Stomach smooth muscle (tissue), 2 donors: ENCODE data around the gene NAMPT.

Source experiments
- H3K27ac ChIP-seq: one replicate; pipeline ENCODE4 v1.7.0; 2013; ENCODE audit warnings: mild to moderate bottlenecking, low read length, inconsistent platforms
- H3K27me3 ChIP-seq, 2 donors: one replicate each; pipeline ENCODE4 v1.7.0; 2013; ENCODE audit warnings: low read length in 2 of 2; ENCODE audit not compliant: insufficient read depth in 2 of 2, control insufficient read depth in 1 of 2
- H3K36me3 ChIP-seq, 2 donors: one replicate each; pipeline ENCODE4 v1.7.0; 2013; ENCODE audit warnings: low read length in 2 of 2; ENCODE audit not compliant: control insufficient read depth in 2 of 2, insufficient read depth in 2 of 2
- H3K4me1 ChIP-seq: one replicate; pipeline ENCODE4 v1.7.0; 2013; ENCODE audit warnings: low read length; ENCODE audit not compliant: control insufficient read depth, insufficient read depth
- H3K4me3 ChIP-seq, 2 donors: one replicate each; pipeline ENCODE4 v1.7.0; 2013; ENCODE audit warnings: low read length in 2 of 2
- H3K9ac ChIP-seq, 2 donors: one replicate each; pipeline ENCODE4 v1.7.0; 2013; ENCODE audit warnings: low read length in 2 of 2, mild to moderate bottlenecking in 1 of 2
- H3K9me3 ChIP-seq, 2 donors: one replicate each; pipeline ENCODE4 v1.7.0; 2013; ENCODE audit warnings: low read length in 2 of 2; ENCODE audit not compliant: control insufficient read depth in 2 of 2
- donor health status: healthy.
- donor health status: Pancreatic carcinoma.

Gene NAMPT

GRCh38 chr7:106317971-106318370 lies 33.2 kb upstream of the NAMPT start:
- no peak overlapping the region for H3K4me3 ChIP-seq
- no peak overlapping the region for H3K9ac ChIP-seq

DNA sequence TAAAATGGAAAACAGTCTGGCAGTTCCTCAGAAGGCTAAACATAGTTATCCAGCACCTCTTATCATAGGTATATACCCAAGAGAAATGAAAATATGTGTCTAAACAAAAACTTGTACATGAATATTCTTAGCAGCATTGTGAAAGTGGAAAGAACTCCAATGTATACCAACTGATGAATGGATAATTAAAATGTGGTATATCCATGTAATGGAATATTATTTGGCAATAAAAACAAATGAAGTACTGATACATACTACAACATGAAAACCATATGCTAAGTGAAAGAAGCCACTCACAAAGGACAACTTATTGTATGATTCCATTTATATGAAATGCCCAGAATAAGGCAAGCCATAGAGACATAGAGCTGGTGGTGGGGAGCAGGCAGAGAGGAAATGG lies 32.2 kb upstream of the NAMPT start:
- Histone ChIP-seq H3K4me1 (no peaks in the 10 kb centered on the region), H3K36me3 (no peaks in the 10 kb centered on the region), H3K9me3 (no peaks in the 10 kb centered on the region), H3K9ac (no peak overlapping the region), H3K27ac (no peak overlapping the region), H3K27me3 (no peaks in the 10 kb centered on the region), H3K4me3 (no peak overlapping the region)

More at GRCh38 chr7:106317971-106318370, 33.2 kb upstream of the NAMPT start:
- Histone ChIP-seq H3K36me3 (no peaks in the 10 kb centered on the region), H3K27ac (no peak overlapping the region), H3K4me1 (no peaks in the 10 kb centered on the region), H3K27me3 (no peaks in the 10 kb centered on the region), H3K9me3 (no peaks in the 10 kb centered on the region)

- Histone ChIP-seq H3K9ac (no peak overlapping the region), H3K4me3 (no peak overlapping the region), H3K27me3 (no peaks in the 10 kb centered on the region), H3K4me1 (no peaks in the 10 kb centered on the region), H3K36me3 (no peaks in the 10 kb centered on the region), H3K9me3 (no peaks in the 10 kb centered on the region), H3K27ac (no peak overlapping the region)
These were observed 30.1 kb upstream of the NAMPT start for GRCh38 chr7:106314875-106315274.

DNA sequence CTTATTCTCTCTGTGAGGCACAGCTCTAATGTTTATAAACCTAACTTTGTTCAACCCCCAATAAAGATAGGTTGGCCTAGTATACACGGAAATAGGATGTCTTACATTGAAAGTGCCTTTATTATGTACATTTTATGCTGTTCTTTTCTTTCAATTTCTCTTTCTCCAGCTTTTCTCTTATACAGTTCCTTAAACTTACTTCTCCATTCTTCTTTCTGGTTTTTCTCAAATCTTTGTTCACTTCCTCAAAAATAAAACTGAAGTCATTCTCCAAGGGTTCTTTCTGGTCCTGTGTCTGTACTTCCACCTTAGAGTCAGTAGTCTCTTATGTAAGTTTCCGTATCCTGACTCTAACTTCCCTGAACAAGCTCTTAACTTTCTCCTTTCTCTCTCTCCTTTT lies 29.2 kb upstream of the NAMPT start:
- no peaks in the 10 kb centered on the region for H3K36me3 ChIP-seq
- H3K9ac ChIP-seq: no peak overlapping the region
- no peak overlapping the region for H3K4me3 ChIP-seq
- no peaks in the 10 kb centered on the region for H3K9me3 ChIP-seq
- no peak overlapping the region for H3K27ac ChIP-seq
- H3K27me3 ChIP-seq: no peaks in the 10 kb centered on the region
- no peaks in the 10 kb centered on the region for H3K4me1 ChIP-seq

DNA sequence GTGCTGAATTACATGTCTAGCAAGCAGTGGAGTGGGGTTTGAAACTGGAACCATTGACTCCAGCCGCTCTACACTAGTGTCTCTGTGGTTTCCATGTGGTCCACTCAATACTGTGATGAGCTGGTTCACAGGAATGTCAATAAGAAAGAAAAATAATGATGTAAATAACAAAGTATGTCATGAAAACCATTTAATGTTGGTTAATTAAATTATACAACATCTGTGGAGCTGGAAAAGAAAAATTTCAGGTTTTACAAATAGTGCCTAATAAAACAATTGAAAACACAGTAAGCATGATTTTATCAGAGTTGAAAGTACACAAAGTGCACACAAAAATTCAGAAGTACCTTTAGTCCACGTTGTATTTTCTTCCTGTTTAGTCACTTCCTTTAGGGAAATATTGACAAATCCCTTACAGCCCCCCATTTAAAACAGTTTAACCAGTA lies 28.7 kb upstream of the NAMPT start:
- Histone ChIP-seq H3K4me3 (no peak overlapping the region), H3K9ac (no peak overlapping the region), H3K4me1 (no peaks in the 10 kb centered on the region), H3K27ac (no peak overlapping the region), H3K9me3 (no peaks in the 10 kb centered on the region), H3K36me3 (no peaks in the 10 kb centered on the region), H3K27me3 (no peaks in the 10 kb centered on the region)

DNA sequence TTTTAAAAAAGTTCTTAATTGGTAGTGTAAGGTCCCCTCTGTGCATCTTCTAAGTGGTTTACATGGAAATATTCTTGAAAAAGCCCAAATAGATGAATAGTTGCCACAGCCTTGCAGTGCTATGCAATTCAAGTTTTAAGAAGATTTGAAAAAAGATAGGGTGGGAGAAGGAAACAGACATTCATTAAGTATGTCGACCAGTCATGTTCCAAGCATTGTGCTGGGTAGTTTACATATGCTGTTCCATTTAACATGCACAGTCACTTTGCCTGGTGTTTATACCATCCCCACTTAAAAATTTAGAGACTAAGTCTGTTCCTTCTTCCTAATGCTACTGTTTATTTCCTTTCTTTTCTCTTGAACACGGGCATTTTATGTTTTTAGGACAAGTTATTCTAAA lies 28.1 kb upstream of the NAMPT start:
- H3K9ac ChIP-seq: no peak overlapping the region
- no peaks in the 10 kb centered on the region for H3K9me3 ChIP-seq
- H3K36me3 ChIP-seq: no peaks in the 10 kb centered on the region
- no peak overlapping the region for H3K27ac ChIP-seq
- no peaks in the 10 kb centered on the region for H3K4me1 ChIP-seq
- H3K27me3 ChIP-seq: no peaks in the 10 kb centered on the region
- no peak overlapping the region for H3K4me3 ChIP-seq

GRCh38 chr7:106312099-106312871 lies 27.5 kb upstream of the NAMPT start:
- no peak overlapping the region for H3K4me3 ChIP-seq
- no peaks in the 10 kb centered on the region for H3K9me3 ChIP-seq
- H3K27me3 ChIP-seq: no peaks in the 10 kb centered on the region
- no peaks in the 10 kb centered on the region for H3K4me1 ChIP-seq
- H3K36me3 ChIP-seq: no peaks in the 10 kb centered on the region
- no peak overlapping the region for H3K9ac ChIP-seq
- no peak overlapping the region for H3K27ac ChIP-seq

DNA sequence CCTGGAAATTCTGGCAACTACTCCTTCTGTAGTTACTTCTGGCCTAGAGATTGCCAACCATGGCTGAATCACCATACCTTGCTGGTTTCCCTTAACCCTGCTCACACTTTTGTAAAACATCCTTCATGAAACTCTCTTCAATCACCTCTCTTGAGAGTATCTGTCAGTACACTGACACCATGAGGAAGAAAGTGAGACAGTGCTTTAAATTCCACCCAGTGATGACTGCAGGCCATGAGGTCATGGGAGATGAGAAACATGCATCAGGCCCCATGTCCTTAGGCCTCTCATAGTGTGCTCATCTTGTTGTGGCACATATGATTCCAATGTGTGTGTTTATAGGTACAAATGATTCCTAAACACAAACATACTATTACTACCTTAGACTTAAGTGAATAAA lies 24.6 kb upstream of the NAMPT start:
- H3K9ac ChIP-seq: no peak overlapping the region
- H3K4me3 ChIP-seq: no peak overlapping the region
- H3K27me3 ChIP-seq: no peaks in the 10 kb centered on the region
- no peaks in the 10 kb centered on the region for H3K9me3 ChIP-seq
- no peaks in the 10 kb centered on the region for H3K4me1 ChIP-seq
- H3K27ac ChIP-seq: no peak overlapping the region
- H3K36me3 ChIP-seq: no peaks in the 10 kb centered on the region

DNA sequence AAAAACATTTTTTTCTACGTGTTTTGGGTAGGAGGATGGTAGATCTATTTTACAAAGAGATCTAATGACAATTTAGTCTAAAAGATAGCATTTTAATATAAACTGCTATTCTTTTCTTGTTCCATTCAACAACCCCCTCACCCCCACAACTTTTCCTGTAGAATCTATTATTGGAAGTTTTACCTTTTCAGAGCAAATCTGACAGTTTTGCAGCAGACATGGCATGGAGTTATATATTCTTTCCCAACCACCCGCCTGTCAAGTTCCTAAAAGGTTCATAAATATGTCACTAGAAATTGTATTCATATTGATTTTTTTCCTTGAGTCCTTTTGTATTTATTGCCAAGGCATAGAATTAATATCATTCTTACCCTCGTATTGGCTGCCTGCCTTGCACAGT lies 21.5 kb upstream of the NAMPT start:
- Histone ChIP-seq H3K27ac (no peak overlapping the region), H3K4me1 (no peaks in the 10 kb centered on the region), H3K36me3 (no peaks in the 10 kb centered on the region), H3K9me3 (no peaks in the 10 kb centered on the region), H3K27me3 (no peaks in the 10 kb centered on the region), H3K9ac (no peak overlapping the region), H3K4me3 (no peak overlapping the region)

GRCh38 chr7:106305732-106306131 lies 20.9 kb upstream of the NAMPT start:
- no peaks in the 10 kb centered on the region for H3K9me3 ChIP-seq
- no peak overlapping the region for H3K27ac ChIP-seq
- H3K36me3 ChIP-seq: no peaks in the 10 kb centered on the region
- H3K4me3 ChIP-seq: no peak overlapping the region
- no peak overlapping the region for H3K9ac ChIP-seq
- H3K27me3 ChIP-seq: no peaks in the 10 kb centered on the region
- no peaks in the 10 kb centered on the region for H3K4me1 ChIP-seq

DNA sequence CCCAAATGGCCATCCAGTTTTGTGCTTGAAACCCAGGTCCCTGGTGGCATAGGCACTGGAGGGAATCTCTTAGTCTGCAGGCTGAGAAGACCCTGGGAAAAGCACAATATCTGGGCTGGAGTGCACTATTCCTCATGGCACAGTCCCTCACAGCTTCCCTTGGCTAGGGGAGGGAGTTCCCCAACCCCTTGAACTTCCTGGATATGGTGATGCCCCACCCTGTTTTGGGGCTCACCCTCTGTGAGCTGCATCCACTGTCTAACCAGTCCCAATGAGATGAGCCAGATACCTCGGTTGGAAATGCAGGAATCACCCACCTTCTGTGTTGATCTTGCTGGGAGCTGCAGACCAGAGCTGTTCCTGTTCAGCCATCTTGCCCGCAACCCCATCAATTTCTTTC lies 19.8 kb upstream of the NAMPT start:
- no peak overlapping the region for H3K27ac ChIP-seq
- H3K27me3 ChIP-seq: no peaks in the 10 kb centered on the region
- no peak overlapping the region for H3K4me3 ChIP-seq
- no peaks in the 10 kb centered on the region for H3K36me3 ChIP-seq
- H3K9ac ChIP-seq: no peak overlapping the region
- H3K9me3 ChIP-seq: no peaks in the 10 kb centered on the region
- no peaks in the 10 kb centered on the region for H3K4me1 ChIP-seq
